Heart left ventricle (tissue), 13 donors: ENCODE results near the gene STXBP1.

Experiments
- POLR2A ChIP-seq, 2 donors: fragments of 450-650 bp; IDR thresholded peaks; one replicate each; pipeline ENCODE4 v1.6.1; 2017; ENCODE audit warnings: antibody characterized with exemption in 2 of 2, mild to moderate bottlenecking in 2 of 2, moderate library complexity in 2 of 2
- TF ChIP-seq, protein P1 (sequence below), 12 donors: fragments of 200-600 bp; sonication (generic) in 4 of 12; IDR thresholded peaks; one replicate each; pipeline versions ENCODE4 v1.5.0 to v1.8.0; 2018 to 2022; ENCODE audit warnings: antibody characterized with exemption in 12 of 12, mild to moderate bottlenecking in 5 of 12
- donor health status: ischemic (EF 13 %, LVEDD 7.1; RV severe dilation, severe dysfunction).
- donor health status: DM: no; HTN: yes; CAD: no.
- donor health status: DM: no; HTN: no; CAD: no.
- donor health status: ischemic (EF 25% LVEDD 6.9; RV normal size, moderate dysfunction).
- donor health status: ischemic (EF 25% LVEDD 5.7; RV mildly dilated, moderate dysfunction).
- donor health status: ischemic (EF 35%, LVEDD 5.7; RV mildly dilated, moderate dysfunction).
- donor health status: nonischemic (EF 11% LVEDD 7.7; RV severe dilation, severe dysfunction).
- donor health status: DM: yes; HTN: yes; CAD: no.
- donor health status: PGD.
- donor health status: ischemic (EF 29% LVEDD 5.4; RV normal size, mild dysfunction).
- donor health status: nonischemic (EF 23%, LVEDD 6.1; RV moderate dilation, normal function).

GRCh38 chr9:127738666-127739065 lies 126.6 kb downstream of the STXBP1 start:
- TF ChIP-seq, protein P1, sequence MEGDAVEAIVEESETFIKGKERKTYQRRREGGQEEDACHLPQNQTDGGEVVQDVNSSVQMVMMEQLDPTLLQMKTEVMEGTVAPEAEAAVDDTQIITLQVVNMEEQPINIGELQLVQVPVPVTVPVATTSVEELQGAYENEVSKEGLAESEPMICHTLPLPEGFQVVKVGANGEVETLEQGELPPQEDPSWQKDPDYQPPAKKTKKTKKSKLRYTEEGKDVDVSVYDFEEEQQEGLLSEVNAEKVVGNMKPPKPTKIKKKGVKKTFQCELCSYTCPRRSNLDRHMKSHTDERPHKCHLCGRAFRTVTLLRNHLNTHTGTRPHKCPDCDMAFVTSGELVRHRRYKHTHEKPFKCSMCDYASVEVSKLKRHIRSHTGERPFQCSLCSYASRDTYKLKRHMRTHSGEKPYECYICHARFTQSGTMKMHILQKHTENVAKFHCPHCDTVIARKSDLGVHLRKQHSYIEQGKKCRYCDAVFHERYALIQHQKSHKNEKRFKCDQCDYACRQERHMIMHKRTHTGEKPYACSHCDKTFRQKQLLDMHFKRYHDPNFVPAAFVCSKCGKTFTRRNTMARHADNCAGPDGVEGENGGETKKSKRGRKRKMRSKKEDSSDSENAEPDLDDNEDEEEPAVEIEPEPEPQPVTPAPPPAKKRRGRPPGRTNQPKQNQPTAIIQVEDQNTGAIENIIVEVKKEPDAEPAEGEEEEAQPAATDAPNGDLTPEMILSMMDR (IDR thresholded peaks at IDR 0.05), result no peak
- TF ChIP-seq POLR2A (IDR thresholded peaks at IDR 0.05), result no peak
